Measurements from ENCODE around the gene LILRA6. TPM values are rescaled to one million over a fixed set of nuclear protein-coding genes. Genes with fewer than 3 reads are reported as not detected.

Gene LILRA6
- total and polyA plus RNA-seq, 2 of the 13 experiments (the other 11 are each of a cell fraction or from before 2014, with no cell fraction given): not detected

- TF ChIP-seq HNF1A (IDR thresholded peaks at IDR 0.05; ENCODE audit: low read depth): peak; percentile 77
- TF ChIP-seq HNF1A (CRISPR knock-in tag; IDR thresholded peaks at IDR 0.05; ENCODE audit: borderline replicate concordance): peak; percentile 81
- peak; percentile 32; the same call in 1 of the 2 replicates for TF ChIP-seq RBFOX2 (IDR thresholded peaks at IDR 0.05; ENCODE audit: low read depth, low read length)
- 0 out of 4 replicates have a peak, but pooled peaks of 1 of the 2 experiments have one; percentile 22 for TF ChIP-seq KLF16 (CRISPR knock-in tag; IDR thresholded peaks at IDR 0.05)
- TF ChIP-seq BCL6 (CRISPR knock-in tag; IDR thresholded peaks at IDR 0.05): peak; percentile 94
- TF ChIP-seq HMG20A (CRISPR knock-in tag; IDR thresholded peaks at IDR 0.05; ENCODE audit: borderline replicate concordance): peak; percentile 47; the same call in 1 of the 2 replicates
- 0 out of 2 replicates have a peak, but pooled peaks have one; percentile 22 for TF ChIP-seq ELF3 (CRISPR knock-in tag; IDR thresholded peaks at IDR 0.05)
- peak; percentile 57 for TF ChIP-seq ASH2L (IDR thresholded peaks at IDR 0.05; ENCODE audit: insufficient read length, low read depth, low read length)
- TF ChIP-seq SALL1 (CRISPR knock-in tag; IDR thresholded peaks at IDR 0.05): peak; percentile 26; the same call in 1 of the 2 replicates
- peak; percentile 19; the same call in 1 of the 2 replicates for TF ChIP-seq THAP11 (CRISPR knock-in tag; IDR thresholded peaks at IDR 0.05)
- TF ChIP-seq ARID4A (CRISPR knock-in tag; IDR thresholded peaks at IDR 0.05; ENCODE audit: borderline replicate concordance): peak; percentile 48; the same call in 1 of the 2 replicates
- TF ChIP-seq ZNF24 (IDR thresholded peaks at IDR 0.05): no peak
- TF ChIP-seq ZNF75D (CRISPR knock-in tag; IDR thresholded peaks at IDR 0.05; ENCODE audit: borderline replicate concordance): no peak
- TF ChIP-seq RXRB (CRISPR knock-in tag; IDR thresholded peaks at IDR 0.05; ENCODE audit: borderline replicate concordance): peak; percentile 71
- TF ChIP-seq TSC22D2 (CRISPR knock-in tag; IDR thresholded peaks at IDR 0.05; ENCODE audit: borderline replicate concordance): no peak
- no peak for TF ChIP-seq IKZF1 (IDR thresholded peaks at IDR 0.05)
- TF ChIP-seq ZNF619 (CRISPR knock-in tag; IDR thresholded peaks at IDR 0.05): no peak
- peak; percentile 48 for TF ChIP-seq PHF5A (CRISPR knock-in tag; IDR thresholded peaks at IDR 0.05; ENCODE audit: low read depth, unreplicated experiment)
- no peak for TF ChIP-seq ZNF670 (CRISPR knock-in tag; IDR thresholded peaks at IDR 0.05; ENCODE audit: borderline replicate concordance)
- peak; percentile 64 for TF ChIP-seq ZNF574 (CRISPR knock-in tag; IDR thresholded peaks at IDR 0.05)
Measured at GRCh38 chr19:54203151-54203611, 39.4 kb downstream of the LILRA6 start (continued).

All from HepG2 (cell line).